ENCODE data around the gene CDKN2A. TPM values are rescaled to one million over a fixed set of nuclear protein-coding genes. Genes with fewer than 3 reads are reported as not detected.

Gene CDKN2A
- total RNA-seq, 4 donors from 2014 or later: 0.65 to 1.00 TPM; not detected in 2

DNA sequence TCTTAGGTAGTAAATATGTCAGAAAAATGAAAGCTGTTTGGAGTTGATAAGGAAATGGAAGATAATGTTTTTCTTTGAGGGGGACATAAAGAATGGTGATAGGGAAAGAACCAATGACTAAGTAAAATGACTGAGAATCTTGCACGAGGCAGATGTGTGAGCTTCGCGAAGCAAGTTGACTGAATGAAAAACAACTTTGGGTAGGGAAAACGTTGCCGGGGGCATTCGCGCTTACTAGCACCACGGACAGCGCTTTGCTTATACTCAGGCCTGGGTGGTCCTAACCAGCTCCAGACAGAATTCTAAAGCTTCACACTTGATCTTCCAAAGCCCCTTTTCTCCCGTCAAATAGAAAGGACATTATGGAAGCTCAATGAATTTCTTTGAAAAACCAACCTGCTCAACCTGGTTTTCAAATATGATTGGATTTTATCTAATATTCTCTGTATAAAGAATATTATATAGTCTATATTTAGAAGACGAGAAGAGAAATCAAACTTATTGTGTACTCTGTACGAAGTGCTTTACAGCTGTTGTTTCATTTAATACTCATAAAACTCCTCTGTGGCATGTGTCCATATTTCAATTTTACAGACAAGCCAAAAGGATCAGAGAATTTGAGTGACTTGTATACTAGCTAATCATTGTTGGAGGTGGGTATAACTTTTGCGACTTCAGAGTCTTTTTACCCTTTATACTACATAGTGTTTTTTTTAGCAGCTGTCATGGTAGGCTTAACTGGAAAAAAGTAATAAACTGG is 16.9 kb upstream of the CDKN2A start:
- Histone ChIP-seq H3K36me3 (no peaks in the 10 kb centered on the region), H3K27me3 (peaks cover 0 to 9% (median 0%) of the 10 kb centered on the region in 3 donors), H3K9me3 (no peaks in the 10 kb centered on the region), H3K4me3 (no peak overlapping the region), H3K27ac (no peak overlapping the region), H3K4me1 (peaks cover 15% of the 10 kb centered on the region in 2 donors)
- intact Hi-C loops (cut with DNase I; ENCODE audit: low total_unique reads) (no loop called here), in situ Hi-C loops (cut with MboI; ENCODE audit: low sequenced_read_pairs in 4 of 4) (loop anchor here in 3 of 4 donors (10.0 to 25.0 kb wide), 4 partner anchors 101 to 226 kb away; partner anchors contain the start of gene MTAP (in 1 of the 3))
- ATAC-seq: no peak
- no peak for TF ChIP-seq POLR2A (IDR thresholded peaks at IDR 0.05)
- TF ChIP-seq, protein P1, sequence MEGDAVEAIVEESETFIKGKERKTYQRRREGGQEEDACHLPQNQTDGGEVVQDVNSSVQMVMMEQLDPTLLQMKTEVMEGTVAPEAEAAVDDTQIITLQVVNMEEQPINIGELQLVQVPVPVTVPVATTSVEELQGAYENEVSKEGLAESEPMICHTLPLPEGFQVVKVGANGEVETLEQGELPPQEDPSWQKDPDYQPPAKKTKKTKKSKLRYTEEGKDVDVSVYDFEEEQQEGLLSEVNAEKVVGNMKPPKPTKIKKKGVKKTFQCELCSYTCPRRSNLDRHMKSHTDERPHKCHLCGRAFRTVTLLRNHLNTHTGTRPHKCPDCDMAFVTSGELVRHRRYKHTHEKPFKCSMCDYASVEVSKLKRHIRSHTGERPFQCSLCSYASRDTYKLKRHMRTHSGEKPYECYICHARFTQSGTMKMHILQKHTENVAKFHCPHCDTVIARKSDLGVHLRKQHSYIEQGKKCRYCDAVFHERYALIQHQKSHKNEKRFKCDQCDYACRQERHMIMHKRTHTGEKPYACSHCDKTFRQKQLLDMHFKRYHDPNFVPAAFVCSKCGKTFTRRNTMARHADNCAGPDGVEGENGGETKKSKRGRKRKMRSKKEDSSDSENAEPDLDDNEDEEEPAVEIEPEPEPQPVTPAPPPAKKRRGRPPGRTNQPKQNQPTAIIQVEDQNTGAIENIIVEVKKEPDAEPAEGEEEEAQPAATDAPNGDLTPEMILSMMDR (IDR thresholded peaks at IDR 0.05 in 4 of 5, conservative IDR thresholded peaks at IDR 0.05 in 1 of 5): no peak
- DNase-seq: no peak

DNA sequence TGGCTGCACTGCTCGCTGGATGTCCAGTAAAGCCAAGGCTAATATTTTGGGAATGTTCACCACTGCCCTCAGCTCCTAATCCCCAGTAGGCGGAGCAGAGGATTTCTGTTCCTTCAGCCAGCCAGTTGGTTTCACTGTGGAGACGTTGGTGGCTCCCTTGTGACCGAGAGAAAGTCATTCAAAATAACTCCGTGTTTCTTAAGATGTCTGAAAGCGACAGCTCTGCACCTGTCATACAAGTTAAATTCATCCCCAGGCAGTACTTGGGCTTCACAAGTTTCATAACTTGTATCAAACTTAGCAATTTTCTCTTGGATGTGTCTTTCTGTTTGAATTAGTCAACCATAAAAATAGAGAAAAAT is 15.3 kb upstream of the CDKN2A start:
- Histone ChIP-seq H3K27ac (peak overlapping the region; percentile 87 to 94 (median 88)), H3K9me3 (no peaks in the 10 kb centered on the region), H3K4me3 (peak overlapping the region; percentile 68 to 87 (median 75)), H3K27me3 (peaks cover 0 to 22% (median 0%) of the 10 kb centered on the region in 3 donors), H3K36me3 (peaks cover 0 to 8% of the 10 kb centered on the region in 2 donors), H3K4me1 (peaks cover 15% of the 10 kb centered on the region in 2 donors)
- in situ Hi-C loops (cut with MboI; ENCODE audit: low sequenced_read_pairs in 4 of 4): loop anchor here (5.0 to 25.0 kb wide), 5 partner anchors 103 to 228 kb away; partner anchors contain the start of gene MTAP (in 1 of the 4)
- ATAC-seq (no peak), DNase-seq (no peak)
- intact Hi-C loops (cut with DNase I; ENCODE audit: low total_unique reads): loop anchor here (1.0 to 2.0 kb wide), 6 partner anchors 15 to 196 kb away; partner anchors contain the start of genes CDKN2A and CDKN2B-AS1
- TF ChIP-seq, protein P1 (IDR thresholded peaks at IDR 0.05 in 4 of 5, conservative IDR thresholded peaks at IDR 0.05 in 1 of 5): no peak
- no peak for TF ChIP-seq POLR2A (IDR thresholded peaks at IDR 0.05)

DNA sequence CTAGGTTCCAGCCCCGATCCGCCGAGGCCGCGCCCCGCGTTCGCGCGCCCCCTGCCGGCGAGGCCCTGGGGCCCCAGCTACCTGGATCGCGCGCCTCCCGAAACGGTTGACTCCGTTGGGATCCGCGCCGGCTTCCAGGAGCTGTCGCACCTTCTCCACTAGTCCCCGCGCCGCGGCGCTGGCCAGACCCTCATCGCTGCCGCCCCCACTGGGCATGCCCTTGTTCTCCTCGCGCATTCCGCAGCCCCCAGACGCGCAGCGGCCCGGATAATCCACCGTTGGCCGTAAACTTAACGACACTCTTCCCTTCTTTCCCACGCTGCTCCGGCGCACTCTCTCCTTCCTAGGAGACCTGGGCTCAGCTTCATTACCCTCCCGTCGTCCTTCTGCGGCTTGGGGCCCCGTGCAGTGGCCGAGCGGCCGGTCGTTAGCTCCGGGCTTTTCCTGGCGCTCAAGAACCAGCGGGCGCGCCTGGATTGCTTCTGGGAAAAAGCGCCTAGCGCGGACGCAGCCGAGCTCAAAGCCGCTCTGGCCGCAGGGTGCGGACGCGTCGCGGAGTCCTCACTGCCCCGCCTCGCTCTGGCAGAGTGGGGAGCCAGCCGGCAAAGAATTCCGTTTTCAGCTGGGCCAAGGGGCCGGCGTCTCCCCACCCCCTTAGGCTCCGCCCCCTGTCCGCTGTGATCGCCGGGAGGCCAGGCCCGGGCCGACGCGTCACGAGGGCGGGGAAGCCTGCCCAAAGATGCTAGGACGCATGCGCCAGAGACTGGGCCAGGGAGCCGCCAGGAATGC is 14.7 kb upstream of the CDKN2A start, which contains the start of gene CDKN2B:
CDKN2B (minus strand) TSS at position 589 of the 789 bp plus-strand sequence; CDS start at position 237, 352 bp downstream.
- DNase-seq (peak; percentile 88 to 94), ATAC-seq (peak; percentile 91 to 93)
- Histone ChIP-seq H3K4me3 (peak within 1 kb of the TSS; percentile 68 to 87 (median 75)), H3K36me3 (peaks cover 0 to 8% of the 10 kb centered on the region in 2 donors), H3K4me1 (peaks cover 15% of the 10 kb centered on the region in 2 donors), H3K9me3 (no peaks in the 10 kb centered on the region), H3K27me3 (peaks cover 0 to 24% (median 0%) of the 10 kb centered on the region in 3 donors), H3K27ac (peak within 1 kb of the TSS; percentile 87 to 94 (median 88))
- TF ChIP-seq POLR2A (IDR thresholded peaks at IDR 0.05): peak; percentile 62 to 89
- TF ChIP-seq, protein P1 (IDR thresholded peaks at IDR 0.05 in 4 of 5, conservative IDR thresholded peaks at IDR 0.05 in 1 of 5): peak; percentile 66 to 95 (median 90)
- in situ Hi-C loops (cut with MboI; ENCODE audit: low sequenced_read_pairs in 4 of 4): loop anchor here (5.0 to 25.0 kb wide), 5 partner anchors 103 to 228 kb away; partner anchors contain the start of gene MTAP (in 1 of the 4)
- intact Hi-C loops (cut with DNase I; ENCODE audit: low total_unique reads): loop anchor here (1.0 to 2.0 kb wide), 6 partner anchors 14 to 196 kb away; partner anchors contain the start of genes CDKN2A and CDKN2B-AS1

DNA sequence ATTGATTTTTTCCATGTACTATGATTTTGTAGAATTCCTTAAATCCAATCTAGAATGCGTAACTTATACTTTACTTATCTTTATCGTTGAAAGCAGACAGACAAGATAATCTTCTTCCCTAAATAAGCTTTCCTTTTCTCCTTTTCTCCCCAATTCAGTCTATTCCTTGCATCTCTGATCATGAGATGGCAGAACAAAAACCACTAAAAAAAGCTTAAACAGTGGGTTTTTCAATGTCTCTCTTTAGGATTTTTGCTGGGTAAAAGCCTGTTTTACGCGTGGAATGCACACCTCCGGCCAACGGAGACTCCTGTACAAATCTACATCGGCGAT is 14.2 kb upstream of the CDKN2A start:
- ATAC-seq (no peak), DNase-seq (no peak)
- H3K27me3 ChIP-seq: peaks cover 0 to 24% (median 0%) of the 10 kb centered on the region in 3 donors
- peak overlapping the region; percentile 68 to 87 (median 75) for H3K4me3 ChIP-seq
- in situ Hi-C loops (cut with MboI; ENCODE audit: low sequenced_read_pairs in 4 of 4): loop anchor here (5.0 to 25.0 kb wide), 5 partner anchors 104 to 229 kb away; partner anchors contain the start of gene MTAP (in 1 of the 4)
- H3K4me1 ChIP-seq: peaks cover 15 to 20% of the 10 kb centered on the region in 2 donors
- H3K9me3 ChIP-seq: no peaks in the 10 kb centered on the region
- H3K27ac ChIP-seq: peak overlapping the region; percentile 87 to 94 (median 88)
- intact Hi-C loops (cut with DNase I; ENCODE audit: low total_unique reads): loop anchor here (2.0 kb wide), 3 partner anchors 14 to 172 kb away; partner anchors contain the start of genes CDKN2A and CDKN2B-AS1
- H3K36me3 ChIP-seq: peaks cover 0 to 8% of the 10 kb centered on the region in 2 donors
- TF ChIP-seq, protein P1 (IDR thresholded peaks at IDR 0.05 in 4 of 5, conservative IDR thresholded peaks at IDR 0.05 in 1 of 5): no peak
- no peak for TF ChIP-seq POLR2A (IDR thresholded peaks at IDR 0.05)

All from gastrocnemius medialis (tissue), 4 donors.